Pancreas (tissue), 10 donors: ENCODE measurements around the gene C1QTNF3. TPM values are rescaled to one million over a fixed set of nuclear protein-coding genes. Genes with fewer than 3 reads are reported as not detected.
"Not testable (repeated sequence)": the region's sequence is repeated elsewhere in the genome, so short reads cannot be mapped to it uniquely, and the experiment has no call there.

Source experiments
- ATAC-seq, 4 donors: fragments of 200-7000 bp; cut with Tn5 transposase; one replicate each; pipeline versions ENCODE4 v1.8.0 to v1.9.1; 2020; ENCODE audit warnings: mild to moderate bottlenecking in 4 of 4, moderate library complexity in 4 of 4
- DNase-seq, 6 donors: peaks; one replicate each; pipeline ENCODE4 v3.0.0-alpha.2; 2020
- FAIRE-seq: peaks from 2 replicates; lab custom pipeline; 2012; peaks lifted over from hg19 to GRCh38; lab: Jason Lieb, UNC
- H3K27ac ChIP-seq, 4 donors: fragments of 200-600 bp; sonication (generic); 1 replicate in 3 of 4; 2 replicates in 1 of 4; pipeline versions ENCODE4 v1.5.0 to v1.8.0; 2020
- H3K27me3 ChIP-seq, 4 donors: fragments of 200-600 bp; one replicate each; pipeline ENCODE4 v1.8.0; 2021
- H3K36me3 ChIP-seq, 3 donors: fragments of 200-600 bp; sonication (generic) in 1 of 3; one replicate each; pipeline versions ENCODE4 v1.5.0 to v1.8.0; 2020 to 2021
- H3K4me1 ChIP-seq, 3 donors: fragments of 200-600 bp; one replicate each; pipeline ENCODE4 v1.8.0; 2021
- H3K4me3 ChIP-seq, 4 donors: fragments of 200-600 bp; sonication (generic) in 2 of 4; one replicate each; pipeline versions ENCODE4 v1.5.0 to v1.8.0; 2020 to 2021
- H3K9me3 ChIP-seq, 4 donors: fragments of 200-600 bp; one replicate each; pipeline ENCODE4 v1.8.0; 2021
- WGBS, 2 donors: extraction: QIAGEN DNeasy Blood & Tissue Kit; methylation state at CpG; one replicate each; pipeline ENCODE4 v1.1.7; 2013; 5-methylcytosine and 5-hydroxymethylcytosine counted together
- intact Hi-C, 3 donors: fragments of 100-400 bp; cut with DNase I; formaldehyde crosslinking; loops; one replicate each; pipeline versions ENCODE4 v1.11.1 to v1.14.2; 2022
- polyA plus RNA-seq, 2 donors: library from polyadenylated mRNA; stranded (reverse); fragments of 200-250 nt; gene quantifications; one replicate each; pipeline ENCODE4 v1.2.3, GENCODE V29; 2013
- total RNA-seq, 6 donors: library from RNA; stranded (reverse); fragmentation: NEBNext Ultra II Directional in 4 of 6; extraction: Animal tissue kit (Norgen Biotek cat#: 25700) in 4 of 6; gene quantifications; one replicate each; pipeline versions ENCODE4 v1.2.1 to v1.2.4, GENCODE V29; 2021 to 2023
- TF ChIP-seq, protein P1 (sequence below), 4 donors: fragments of 200-600 bp; sonication (generic) in 3 of 4; IDR thresholded peaks; one replicate each; pipeline versions ENCODE4 v1.5.0 to v1.8.0; 2021; ENCODE audit warnings: antibody characterized with exemption in 4 of 4
- donor health status: healthy with polysubstance abuse.
- donor health status: DM: no; HTN: no; CAD: no; lungs with moderate emphysema.
- donor health status: DM: no; HTN: no; CAD: no.
- donor health status: control.
- donor health status: control.
- donor health status: Bipolar disorder and iron deficiency.
- donor health status: DM: yes; HTN: yes; CAD: no.
- donor health status: DM: no; HTN: no; CAD: no.
- donor health status: DM: no; HTN: no; CAD: no.
- donor health status: DM: yes; HTN: yes; CAD: no.

The C1QTNF3 gene
- total and polyA plus RNA-seq, 8 donors: 2.0 to 11.7 (median 3.1) TPM

GRCh38 chr5:34070626-34071025, 27.6 kb upstream of the C1QTNF3 start:
- FAIRE-seq, ATAC-seq, H3K4me1 ChIP-seq, H3K27me3 ChIP-seq, DNase-seq, intact Hi-C loops, H3K36me3 ChIP-seq, H3K4me3 ChIP-seq, H3K9me3 ChIP-seq, H3K27ac ChIP-seq: not testable (repeated sequence)
- 95 to 100% methylated on average over 2 to 3 of the region's 3 CpGs for WGBS, 2 donors

- Histone ChIP-seq H3K4me3 (no peak overlapping the region), H3K36me3 (no peaks in the 10 kb centered on the region), H3K9me3 (no peaks in the 10 kb centered on the region), H3K4me1 (no peaks in the 10 kb centered on the region), H3K27me3 (no peaks in the 10 kb centered on the region), H3K27ac (no peak overlapping the region)
- DNase-seq (no peak), FAIRE-seq (no peak), ATAC-seq (no peak)
- intact Hi-C loops: no loop called here
- TF ChIP-seq, protein P1, sequence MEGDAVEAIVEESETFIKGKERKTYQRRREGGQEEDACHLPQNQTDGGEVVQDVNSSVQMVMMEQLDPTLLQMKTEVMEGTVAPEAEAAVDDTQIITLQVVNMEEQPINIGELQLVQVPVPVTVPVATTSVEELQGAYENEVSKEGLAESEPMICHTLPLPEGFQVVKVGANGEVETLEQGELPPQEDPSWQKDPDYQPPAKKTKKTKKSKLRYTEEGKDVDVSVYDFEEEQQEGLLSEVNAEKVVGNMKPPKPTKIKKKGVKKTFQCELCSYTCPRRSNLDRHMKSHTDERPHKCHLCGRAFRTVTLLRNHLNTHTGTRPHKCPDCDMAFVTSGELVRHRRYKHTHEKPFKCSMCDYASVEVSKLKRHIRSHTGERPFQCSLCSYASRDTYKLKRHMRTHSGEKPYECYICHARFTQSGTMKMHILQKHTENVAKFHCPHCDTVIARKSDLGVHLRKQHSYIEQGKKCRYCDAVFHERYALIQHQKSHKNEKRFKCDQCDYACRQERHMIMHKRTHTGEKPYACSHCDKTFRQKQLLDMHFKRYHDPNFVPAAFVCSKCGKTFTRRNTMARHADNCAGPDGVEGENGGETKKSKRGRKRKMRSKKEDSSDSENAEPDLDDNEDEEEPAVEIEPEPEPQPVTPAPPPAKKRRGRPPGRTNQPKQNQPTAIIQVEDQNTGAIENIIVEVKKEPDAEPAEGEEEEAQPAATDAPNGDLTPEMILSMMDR (IDR thresholded peaks at IDR 0.05): no peak
- WGBS, 2 donors: 93 to 96% methylated on average over 6 of the region's 6 CpGs
Observed at GRCh38 chr5:34064656-34065055, 21.6 kb upstream of the C1QTNF3 start.

DNA sequence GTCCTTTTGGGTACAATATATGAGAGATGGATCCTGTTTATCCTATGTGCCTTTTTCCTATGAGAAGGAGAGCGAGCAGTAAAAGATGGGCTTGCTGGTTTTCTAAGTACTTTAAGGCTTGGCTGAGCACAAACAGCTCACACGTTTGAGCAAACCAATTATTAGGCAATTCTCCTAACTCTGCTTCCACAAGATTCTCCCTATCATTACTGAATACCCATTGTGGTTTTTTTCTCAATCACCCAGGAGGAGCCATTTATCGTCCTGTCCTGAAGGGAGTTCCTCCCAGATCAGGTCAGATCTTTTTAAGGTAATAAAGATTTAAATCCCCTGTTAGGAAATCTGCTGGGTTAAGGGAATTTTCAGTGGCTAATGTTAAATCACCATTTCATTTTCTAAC, 19.4 kb upstream of the C1QTNF3 start:
- H3K36me3 ChIP-seq: no peaks in the 10 kb centered on the region
- intact Hi-C loops: no loop called here
- WGBS, 2 donors: 84 to 88% methylated on average over 3 of the region's 3 CpGs
- DNase-seq (no peak), FAIRE-seq (no peak), ATAC-seq (no peak)
- TF ChIP-seq, protein P1 (IDR thresholded peaks at IDR 0.05): no peak
- no peaks in the 10 kb centered on the region for H3K9me3 ChIP-seq
- H3K4me3 ChIP-seq: no peak overlapping the region
- no peak overlapping the region for H3K27ac ChIP-seq
- H3K4me1 ChIP-seq: no peaks in the 10 kb centered on the region
- no peaks in the 10 kb centered on the region for H3K27me3 ChIP-seq

- ATAC-seq: no peak
Observed at GRCh38 chr5:34061993-34062392, 19.0 kb upstream of the C1QTNF3 start.

DNA sequence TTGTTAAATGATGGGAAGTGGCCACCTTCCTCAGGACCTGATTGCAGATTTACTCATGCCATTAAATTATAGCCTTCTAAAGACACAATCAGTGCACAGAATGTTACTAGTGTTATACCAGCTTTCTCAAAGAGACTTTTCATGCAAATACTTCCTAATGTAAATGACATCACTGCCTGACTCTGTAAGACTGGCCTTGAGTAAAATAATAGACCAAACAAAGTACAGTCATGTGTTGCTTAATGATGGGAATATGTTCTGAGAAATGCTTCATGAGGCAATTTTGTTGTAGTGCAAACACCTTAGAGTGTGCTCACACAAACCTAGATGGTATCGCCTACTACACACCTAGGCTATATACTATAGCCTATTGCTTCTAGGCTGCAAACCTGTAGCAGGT, 17.0 kb upstream of the C1QTNF3 start:
- no peak overlapping the region for H3K27ac ChIP-seq
- intact Hi-C loops: no loop called here
- FAIRE-seq (no peak), ATAC-seq (no peak), DNase-seq (no peak)
- 95 to 100% methylated on average over 1 of the region's 1 CpG for WGBS, 2 donors
- no peaks in the 10 kb centered on the region for H3K9me3 ChIP-seq
- no peaks in the 10 kb centered on the region for H3K4me1 ChIP-seq
- TF ChIP-seq, protein P1 (IDR thresholded peaks at IDR 0.05): no peak
- no peaks in the 10 kb centered on the region for H3K27me3 ChIP-seq
- no peak overlapping the region for H3K4me3 ChIP-seq
- H3K36me3 ChIP-seq: no peaks in the 10 kb centered on the region

More at GRCh38 chr5:34061993-34062392, 19.0 kb upstream of the C1QTNF3 start:
- no peaks in the 10 kb centered on the region for H3K36me3 ChIP-seq
- H3K27me3 ChIP-seq: no peaks in the 10 kb centered on the region
- no peak overlapping the region for H3K27ac ChIP-seq
- FAIRE-seq: no peak
- H3K9me3 ChIP-seq: no peaks in the 10 kb centered on the region
- DNase-seq: no peak
- TF ChIP-seq, protein P1 (IDR thresholded peaks at IDR 0.05): no peak
- H3K4me3 ChIP-seq: no peak overlapping the region
- intact Hi-C loops: no loop called here
- H3K4me1 ChIP-seq: no peaks in the 10 kb centered on the region
